ENCODE measurements around the gene PNN. TPM values are rescaled to one million over a fixed set of nuclear protein-coding genes. Genes with fewer than 3 reads are reported as not detected.
"Not testable (repeated sequence)": the region's sequence is repeated elsewhere in the genome, so short reads cannot be mapped to it uniquely, and the experiment has no call there.

PNN gene
- total RNA-seq, 1 donor from 2014 or later: 78.1 TPM

DNA sequence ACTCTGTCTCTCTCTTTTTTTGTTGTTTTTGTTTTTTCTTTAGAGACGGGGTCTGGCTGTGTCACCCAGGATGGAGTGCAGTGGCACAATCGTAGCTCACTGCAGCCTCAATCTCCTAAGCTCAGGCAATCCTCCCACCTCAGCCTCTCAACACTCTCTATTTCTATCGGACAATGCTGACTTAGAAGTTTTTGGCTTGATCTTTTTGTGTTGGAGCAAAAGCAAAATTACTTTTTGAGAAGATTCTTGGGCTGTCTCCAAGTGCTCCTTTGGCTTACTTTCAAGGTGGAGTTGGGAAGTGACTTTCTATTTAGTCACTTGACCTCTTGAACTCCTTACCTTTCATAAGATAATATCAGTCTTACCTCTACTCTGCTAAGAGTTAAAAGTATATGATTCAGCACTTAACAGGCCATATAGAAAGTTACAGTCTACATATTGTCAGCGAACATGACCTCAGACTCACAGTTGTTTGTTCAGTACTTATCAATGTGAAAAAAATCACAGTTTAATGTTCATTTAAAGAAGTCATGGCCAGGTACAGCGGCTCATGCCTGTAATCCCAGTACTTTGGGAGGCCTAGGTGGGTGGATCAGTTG, 43.2 kb downstream of the PNN start:
- Histone ChIP-seq H3K4me2 (ENCODE audit: low read length) (peak overlapping the region; percentile 67), H3K27me3 (ENCODE audit: insufficient read depth, low read length) (no peaks in the 10 kb centered on the region), H3K27ac (ENCODE audit: low read depth, low read length) (peak overlapping the region; percentile 26), H4K20me1 (ENCODE audit: insufficient read depth, low read length) (no peaks in the 10 kb centered on the region), H3K9me3 (ENCODE audit: insufficient read depth, low read depth, low read length) (no peaks in the 10 kb centered on the region), H3K36me3 (ENCODE audit: insufficient read depth, low read length) (no peaks in the 10 kb centered on the region), H3K79me2 (ENCODE audit: insufficient read depth, low read length) (no peaks in the 10 kb centered on the region), H2AFZ (ENCODE audit: low read depth, low read length) (no peak overlapping the region), H3K9ac (ENCODE audit: low read length) (no peak overlapping the region), H3K4me1 (ENCODE audit: insufficient read depth, low read length) (peaks cover 3% of the 10 kb centered on the region), H3K4me3 (ENCODE audit: insufficient read depth, low read depth, low read length) (no peak overlapping the region)
- Mint-ChIP-seq H3K9me3 (ENCODE audit: unreplicated experiment) (no peaks in the 10 kb centered on the region), H3K4me3 (ENCODE audit: unreplicated experiment) (no peak overlapping the region), H3K4me1 (ENCODE audit: low read depth, unreplicated experiment) (peaks cover 2% of the 10 kb centered on the region), H3K36me3 (ENCODE audit: low read depth, unreplicated experiment) (no peaks in the 10 kb centered on the region), H3K27ac (ENCODE audit: unreplicated experiment) (no peak overlapping the region), H3K27me3 (ENCODE audit: low read depth, unreplicated experiment) (no peaks in the 10 kb centered on the region)
- TF ChIP-seq, protein P1, sequence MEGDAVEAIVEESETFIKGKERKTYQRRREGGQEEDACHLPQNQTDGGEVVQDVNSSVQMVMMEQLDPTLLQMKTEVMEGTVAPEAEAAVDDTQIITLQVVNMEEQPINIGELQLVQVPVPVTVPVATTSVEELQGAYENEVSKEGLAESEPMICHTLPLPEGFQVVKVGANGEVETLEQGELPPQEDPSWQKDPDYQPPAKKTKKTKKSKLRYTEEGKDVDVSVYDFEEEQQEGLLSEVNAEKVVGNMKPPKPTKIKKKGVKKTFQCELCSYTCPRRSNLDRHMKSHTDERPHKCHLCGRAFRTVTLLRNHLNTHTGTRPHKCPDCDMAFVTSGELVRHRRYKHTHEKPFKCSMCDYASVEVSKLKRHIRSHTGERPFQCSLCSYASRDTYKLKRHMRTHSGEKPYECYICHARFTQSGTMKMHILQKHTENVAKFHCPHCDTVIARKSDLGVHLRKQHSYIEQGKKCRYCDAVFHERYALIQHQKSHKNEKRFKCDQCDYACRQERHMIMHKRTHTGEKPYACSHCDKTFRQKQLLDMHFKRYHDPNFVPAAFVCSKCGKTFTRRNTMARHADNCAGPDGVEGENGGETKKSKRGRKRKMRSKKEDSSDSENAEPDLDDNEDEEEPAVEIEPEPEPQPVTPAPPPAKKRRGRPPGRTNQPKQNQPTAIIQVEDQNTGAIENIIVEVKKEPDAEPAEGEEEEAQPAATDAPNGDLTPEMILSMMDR (IDR thresholded peaks at IDR 0.05; ENCODE audit: insufficient read depth, low read depth, low read length): no peak
- no peak for TF ChIP-seq EZH2 (IDR thresholded peaks at IDR 0.05; ENCODE audit: insufficient read depth, low read length)
- no peak for FAIRE-seq
- DNase-seq (ENCODE audit: low read depth): peak; percentile 49

DNA sequence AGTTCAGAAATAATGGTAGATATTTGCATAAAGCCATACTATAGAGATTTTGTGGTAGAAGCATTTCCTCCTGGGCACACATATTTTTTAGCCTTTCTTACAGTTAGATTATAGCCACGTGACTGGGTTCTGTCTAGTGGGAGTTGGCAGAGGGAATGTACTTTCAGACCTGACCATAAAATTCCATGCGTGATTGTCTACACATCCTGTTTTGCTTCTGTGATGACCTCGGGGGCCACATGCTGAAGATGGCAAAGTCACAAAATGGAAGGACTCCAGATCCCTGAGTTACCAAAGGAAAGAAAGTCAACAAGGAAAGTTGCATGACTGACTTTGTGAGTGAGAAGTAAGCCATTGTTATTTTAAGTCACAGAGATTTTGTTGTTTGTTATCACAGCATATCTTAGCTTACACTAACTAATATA, 44.0 kb downstream of the PNN start:
- no peak for FAIRE-seq
- Mint-ChIP-seq H3K27ac (ENCODE audit: unreplicated experiment) (no peak overlapping the region), H3K4me1 (ENCODE audit: low read depth, unreplicated experiment) (peaks cover 2% of the 10 kb centered on the region), H3K27me3 (ENCODE audit: low read depth, unreplicated experiment) (no peaks in the 10 kb centered on the region), H3K9me3 (ENCODE audit: unreplicated experiment) (no peaks in the 10 kb centered on the region), H3K4me3 (ENCODE audit: unreplicated experiment) (no peak overlapping the region), H3K36me3 (ENCODE audit: low read depth, unreplicated experiment) (no peaks in the 10 kb centered on the region)
- TF ChIP-seq EZH2 (IDR thresholded peaks at IDR 0.05; ENCODE audit: insufficient read depth, low read length): no peak
- Histone ChIP-seq H3K27me3 (ENCODE audit: insufficient read depth, low read length) (no peaks in the 10 kb centered on the region), H3K27ac (ENCODE audit: low read depth, low read length) (no peak overlapping the region), H3K9ac (ENCODE audit: low read length) (no peak overlapping the region), H3K4me3 (ENCODE audit: insufficient read depth, low read depth, low read length) (no peak overlapping the region), H4K20me1 (ENCODE audit: insufficient read depth, low read length) (no peaks in the 10 kb centered on the region), H3K4me2 (ENCODE audit: low read length) (peak overlapping the region; percentile 67), H3K79me2 (ENCODE audit: insufficient read depth, low read length) (no peaks in the 10 kb centered on the region), H3K4me1 (ENCODE audit: insufficient read depth, low read length) (peaks cover 3% of the 10 kb centered on the region), H2AFZ (ENCODE audit: low read depth, low read length) (no peak overlapping the region), H3K9me3 (ENCODE audit: insufficient read depth, low read depth, low read length) (no peaks in the 10 kb centered on the region), H3K36me3 (ENCODE audit: insufficient read depth, low read length) (no peaks in the 10 kb centered on the region)
- DNase-seq (ENCODE audit: low read depth): peak; percentile 66

DNA sequence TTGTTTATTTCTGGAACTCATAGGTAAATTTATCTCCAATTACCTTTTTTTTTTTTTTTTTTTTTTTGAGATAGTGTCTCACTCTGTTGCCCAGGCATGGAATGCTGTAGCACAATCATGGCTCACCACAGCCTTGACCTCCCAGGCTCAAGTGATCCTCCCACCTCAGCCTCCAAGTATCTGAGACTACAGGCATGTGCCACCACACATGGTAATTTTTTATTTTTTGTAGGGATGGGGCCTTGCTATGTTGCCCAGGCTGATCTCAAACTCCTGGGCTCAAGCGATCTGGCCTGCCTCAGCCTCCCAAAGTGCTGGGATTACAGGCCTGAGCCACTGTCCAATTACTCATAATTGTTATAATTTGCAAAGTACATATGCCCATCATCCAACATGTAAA, 45.4 kb downstream of the PNN start:
- not testable (repeated sequence) for H3K27me3 ChIP-seq (ENCODE audit: insufficient read depth, low read length); H3K27ac ChIP-seq (ENCODE audit: low read depth, low read length); FAIRE-seq; H3K4me2 ChIP-seq (ENCODE audit: low read length); H3K4me3 ChIP-seq (ENCODE audit: insufficient read depth, low read depth, low read length); DNase-seq (ENCODE audit: low read depth); H3K9me3 ChIP-seq (ENCODE audit: insufficient read depth, low read depth, low read length); H3K4me3 Mint-ChIP-seq (ENCODE audit: unreplicated experiment); H3K9ac ChIP-seq (ENCODE audit: low read length); H3K4me1 Mint-ChIP-seq (ENCODE audit: low read depth, unreplicated experiment); H3K4me1 ChIP-seq (ENCODE audit: insufficient read depth, low read length); H3K36me3 Mint-ChIP-seq (ENCODE audit: low read depth, unreplicated experiment); H3K79me2 ChIP-seq (ENCODE audit: insufficient read depth, low read length); H3K27ac Mint-ChIP-seq (ENCODE audit: unreplicated experiment); H2AFZ ChIP-seq (ENCODE audit: low read depth, low read length); H3K36me3 ChIP-seq (ENCODE audit: insufficient read depth, low read length); H3K27me3 Mint-ChIP-seq (ENCODE audit: low read depth, unreplicated experiment); H3K9me3 Mint-ChIP-seq (ENCODE audit: unreplicated experiment); H4K20me1 ChIP-seq (ENCODE audit: insufficient read depth, low read length)

All from astrocyte (in vitro differentiated cells and primary cell).